GM21381 (cell line): ENCODE results near the gene CD79A.

Experiments
- ATAC-seq: cut with Tn5 transposase; IDR thresholded peaks from one replicate; pipeline ENCODE4 v1.9.1; 2021; ENCODE audit warnings: mild to moderate bottlenecking, moderate library complexity; ENCODE audit not compliant: unreplicated experiment

The CD79A gene

DNA sequence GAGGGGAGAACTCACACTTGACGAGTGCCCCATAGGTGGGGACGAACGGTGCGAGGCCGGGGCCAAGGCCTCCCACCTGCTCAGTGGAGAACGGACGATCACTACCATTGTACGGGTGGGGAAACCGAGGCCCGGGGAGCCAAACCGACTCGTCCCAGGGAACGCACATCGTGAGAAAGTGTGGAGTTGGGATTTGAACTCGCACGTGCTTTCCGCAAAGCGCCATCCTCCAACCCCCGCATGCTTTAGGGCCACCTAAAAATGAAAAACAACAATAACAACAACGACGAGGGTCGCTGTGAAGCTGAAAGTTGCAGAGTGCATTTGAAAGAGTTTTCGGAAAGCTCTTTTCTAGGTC lies 6.4 kb downstream of the CD79A start:
- no peak for ATAC-seq

DNA sequence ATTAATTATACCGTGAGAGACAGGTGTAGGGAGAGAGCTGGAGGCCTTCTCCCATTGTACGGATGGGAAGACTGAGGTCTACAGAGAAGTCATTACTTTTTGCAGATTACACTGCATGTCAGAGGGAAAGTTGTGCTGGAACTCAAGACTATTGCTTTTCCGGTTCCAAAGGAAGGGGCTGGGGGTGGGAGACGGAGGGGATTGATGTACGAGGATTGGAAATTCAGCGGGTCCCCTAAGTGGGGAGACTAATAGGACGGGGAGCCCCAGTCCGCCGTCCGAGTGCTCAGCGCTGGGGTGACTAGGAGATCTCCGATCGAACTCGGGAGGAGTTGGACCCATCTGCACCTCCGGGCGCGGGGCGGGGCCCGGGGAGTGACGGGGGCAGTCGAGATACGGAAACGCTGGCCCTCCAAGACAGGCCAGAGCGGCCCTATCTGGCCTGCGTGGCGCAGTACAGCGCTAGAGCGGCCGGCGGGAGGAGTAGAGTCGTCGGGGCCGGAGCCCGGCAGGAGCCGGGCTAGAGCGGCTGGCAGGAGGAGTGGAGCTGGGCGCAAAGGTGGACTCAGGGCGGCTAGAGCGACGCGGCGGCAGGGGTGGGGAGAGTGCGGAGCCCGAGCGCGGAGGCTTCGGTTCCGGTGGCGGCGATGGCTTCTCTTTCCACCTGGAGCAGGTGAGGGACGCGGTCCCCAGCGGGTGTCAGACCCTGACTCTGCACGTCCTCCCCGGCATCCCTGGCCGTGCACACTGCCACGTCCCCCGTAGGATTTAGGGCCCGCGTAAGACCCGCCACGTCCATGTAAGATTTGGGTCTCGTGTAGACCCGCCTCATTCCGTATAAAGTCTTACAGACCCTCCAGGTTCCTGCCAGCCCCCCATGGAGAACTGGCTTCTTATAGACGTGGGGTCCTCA lies 7.0 kb downstream of the CD79A start:
- ATAC-seq = peak; percentile 75

DNA sequence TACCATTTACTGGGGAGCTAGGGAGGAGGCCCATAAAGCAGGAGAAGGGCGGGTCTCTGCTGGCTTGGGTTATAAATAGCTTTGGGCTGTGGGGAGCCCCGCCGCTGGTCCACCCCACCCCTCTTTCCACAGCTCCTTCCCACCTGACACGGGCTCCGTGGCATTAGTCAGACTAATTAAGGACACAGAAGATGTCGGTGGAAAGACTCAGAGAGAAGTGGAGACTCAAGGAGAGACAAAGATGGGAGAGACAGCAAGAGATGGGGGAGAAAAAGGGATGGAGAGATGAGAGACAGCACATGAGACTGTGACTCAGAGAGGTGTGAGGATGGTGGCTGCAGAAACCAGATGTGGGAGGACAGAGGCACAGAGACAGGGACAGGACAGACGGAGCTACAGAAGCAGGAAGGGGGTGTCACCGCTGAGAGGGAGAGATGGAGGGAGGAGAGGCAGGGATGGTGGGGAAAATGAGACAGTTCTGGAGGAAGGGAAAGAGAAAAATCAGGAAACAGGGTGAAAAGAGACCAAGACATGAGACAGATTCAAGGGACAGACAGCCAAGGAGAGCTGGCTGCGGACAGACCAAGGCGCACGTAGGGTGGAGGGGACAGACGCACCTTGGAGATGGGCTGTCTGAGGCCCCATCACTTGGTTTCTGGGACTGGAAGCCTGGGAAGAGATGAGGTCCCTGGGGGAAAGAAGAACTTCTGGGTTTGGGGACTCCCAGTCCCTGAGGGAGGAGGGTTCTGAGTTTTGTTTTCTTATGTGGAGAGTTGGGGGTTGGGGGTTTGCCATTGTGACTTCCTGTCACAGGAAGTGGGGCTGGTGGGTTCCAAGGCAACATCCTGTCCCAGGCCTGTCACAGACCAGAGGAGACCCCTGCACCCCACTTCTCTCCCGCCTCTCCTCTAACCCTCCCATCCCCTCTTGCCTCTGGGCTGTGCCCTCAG lies 10.0 kb downstream of the CD79A start:
- no peak for ATAC-seq

DNA sequence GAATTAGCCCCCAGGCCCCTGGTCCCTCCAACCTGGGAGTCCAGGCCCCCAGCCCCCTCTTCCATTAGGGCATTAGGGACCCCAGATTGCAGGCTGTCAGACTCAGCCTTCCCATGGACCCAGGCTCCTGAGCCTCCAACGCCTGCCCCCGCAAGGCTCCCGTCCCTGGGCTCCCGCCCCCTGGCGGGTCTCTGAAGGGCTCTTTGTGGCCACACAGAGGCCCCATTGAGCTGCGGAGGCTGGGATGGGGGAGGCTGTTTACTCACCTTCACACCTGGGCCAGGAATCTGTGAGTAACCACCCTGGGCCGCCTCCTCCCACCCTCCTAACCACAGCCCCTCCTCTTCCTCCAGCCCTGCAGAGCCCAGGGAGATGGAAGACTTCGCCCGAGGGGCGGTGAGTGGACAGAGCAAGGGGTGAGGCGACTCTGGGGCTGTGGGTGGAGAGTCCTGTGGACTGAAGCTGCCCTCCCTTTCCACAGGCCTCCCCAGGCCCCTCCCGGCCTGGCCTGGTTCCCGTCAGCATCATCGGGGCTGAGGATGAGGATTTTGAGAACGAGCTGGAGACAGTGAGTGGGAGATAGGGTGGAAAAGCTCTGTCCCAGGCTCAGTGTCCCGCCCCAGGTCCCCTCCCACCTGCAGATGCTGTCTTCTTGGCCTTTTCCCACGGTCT lies 10.8 kb downstream of the CD79A start:
- ATAC-seq = no peak

DNA sequence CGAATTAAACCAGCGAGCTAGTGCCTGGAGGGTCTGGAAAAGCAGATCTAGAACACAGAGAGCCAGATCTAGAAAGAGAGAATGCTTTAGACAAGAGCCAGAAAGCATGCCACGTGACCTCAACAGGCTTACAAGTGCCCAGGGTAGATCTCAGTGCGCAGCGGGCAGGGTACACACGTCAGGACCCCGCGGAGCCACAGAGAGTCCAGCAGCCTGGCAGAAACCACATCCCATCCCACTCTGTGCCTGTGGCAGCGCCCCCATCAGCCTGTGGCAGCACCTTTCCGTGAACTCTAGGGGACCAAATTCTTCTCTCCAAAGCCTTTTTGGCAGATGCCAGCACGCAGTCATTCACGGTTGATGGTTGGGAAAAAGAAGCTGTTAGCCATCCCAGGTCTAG lies 11.8 kb downstream of the CD79A start:
- ATAC-seq = no peak

DNA sequence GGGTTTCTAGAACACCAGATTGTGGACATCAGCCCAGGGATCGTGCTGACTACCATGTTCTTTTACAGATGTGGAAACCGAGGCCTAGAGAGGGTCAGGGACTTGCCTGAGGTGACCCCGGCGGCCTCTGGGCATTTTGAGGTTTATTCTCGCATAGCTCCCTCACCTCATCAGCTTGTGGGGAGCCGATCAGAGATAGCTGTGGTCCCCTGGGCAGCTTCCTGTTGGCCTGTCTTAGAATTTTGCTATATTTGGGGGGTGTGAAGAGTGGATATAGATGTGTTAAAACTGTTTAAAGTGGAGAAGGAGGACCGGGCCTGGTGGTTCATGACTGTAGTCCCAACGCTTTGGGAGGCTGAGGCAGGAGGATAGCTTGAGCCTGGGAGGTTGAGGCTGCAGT lies 12.8 kb downstream of the CD79A start:
- no peak for ATAC-seq

DNA sequence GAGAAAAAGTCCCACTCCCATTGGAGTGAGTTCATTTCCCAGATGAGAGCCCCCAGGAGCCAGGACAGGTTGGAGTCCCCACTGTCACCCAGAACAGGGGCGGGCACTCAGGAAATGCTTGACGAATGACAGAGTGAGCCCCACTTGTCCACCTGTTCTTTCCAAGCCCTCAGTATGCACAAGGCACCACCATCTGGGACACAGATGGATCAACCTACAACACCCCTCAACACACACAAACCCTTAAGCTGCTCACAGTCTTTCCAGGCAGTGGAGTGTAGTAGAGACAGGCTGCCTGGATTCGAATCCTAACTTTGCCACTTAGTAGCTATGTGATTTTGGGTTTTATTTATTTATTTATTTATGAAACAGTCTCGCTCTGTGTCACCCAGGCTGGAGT lies 13.9 kb downstream of the CD79A start:
- ATAC-seq = no peak

DNA sequence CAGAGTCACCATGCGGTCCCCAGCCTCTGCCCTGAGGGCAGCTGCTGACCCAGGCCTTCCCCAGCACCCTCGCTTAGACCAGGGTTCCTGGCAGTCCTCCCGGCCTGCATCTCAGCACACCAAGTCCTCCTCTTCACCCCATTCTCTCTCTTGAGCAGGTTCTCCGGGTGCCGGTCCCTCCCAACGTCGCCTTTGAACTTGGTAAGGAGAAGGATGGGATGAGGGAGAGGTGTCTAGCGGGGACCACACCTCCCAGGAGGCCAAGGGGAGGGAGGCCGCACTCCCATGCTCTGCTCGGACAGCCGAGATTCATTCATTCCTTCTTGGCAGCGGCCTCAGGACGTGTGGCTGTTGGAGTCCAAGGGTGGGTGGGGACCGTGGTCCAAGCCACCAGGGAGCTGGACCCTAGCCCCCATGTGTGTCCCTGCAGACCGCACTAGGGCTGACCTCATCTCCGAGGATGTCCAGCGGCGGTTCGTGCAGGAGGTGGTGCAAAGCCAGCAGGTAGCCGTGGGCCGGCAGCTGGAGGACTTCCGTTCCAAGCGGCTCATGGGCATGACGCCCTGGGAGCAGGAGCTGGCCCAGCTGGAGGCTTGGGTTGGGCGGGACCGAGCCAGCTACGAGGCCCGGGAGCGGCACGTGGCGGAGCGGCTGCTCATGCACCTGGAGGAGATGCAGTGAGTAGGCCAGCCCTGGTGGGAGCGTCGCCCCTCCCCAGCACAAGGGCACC lies 15.3 kb downstream of the CD79A start:
- ATAC-seq = no peak

DNA sequence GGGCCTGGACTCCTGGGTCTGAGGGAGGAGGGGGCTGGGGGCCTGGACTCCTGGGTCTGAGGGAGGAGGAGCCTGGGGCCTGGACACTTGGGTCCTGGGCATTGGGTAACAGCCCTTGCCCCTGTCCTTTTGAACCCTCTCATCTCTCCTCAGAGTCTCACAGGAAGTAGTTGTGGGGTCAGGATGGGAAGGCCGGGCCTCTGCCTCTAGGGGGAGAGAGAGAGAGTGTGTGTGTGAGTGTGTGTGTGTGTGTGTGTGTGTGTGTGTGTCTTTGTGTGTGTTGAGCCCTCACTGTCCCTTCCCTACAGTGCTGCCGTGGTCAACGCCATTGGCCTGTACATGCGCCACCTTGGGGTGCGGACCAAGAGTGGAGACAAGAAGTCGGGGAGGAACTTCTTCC lies 16.8 kb downstream of the CD79A start:
- ATAC-seq = no peak

DNA sequence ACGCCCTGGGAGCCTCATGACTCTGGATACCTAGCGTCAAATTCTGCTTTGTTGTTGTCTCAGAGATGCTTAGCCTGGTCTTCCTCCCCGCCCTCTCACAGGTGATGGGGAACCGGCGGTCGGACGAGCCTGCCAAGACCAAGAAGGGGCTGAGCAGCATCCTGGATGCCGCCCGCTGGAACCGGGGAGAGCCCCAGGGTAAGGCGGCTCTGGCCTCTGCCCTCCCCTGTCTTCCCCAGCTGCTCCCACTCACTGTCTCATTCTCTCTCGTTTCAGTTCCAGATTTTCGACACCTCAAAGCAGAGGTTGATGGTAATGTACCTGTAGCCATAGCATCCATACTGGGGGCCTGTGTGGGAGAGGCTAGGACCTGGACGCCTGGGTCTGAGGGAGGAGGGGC lies 17.3 kb downstream of the CD79A start:
- no peak for ATAC-seq

DNA sequence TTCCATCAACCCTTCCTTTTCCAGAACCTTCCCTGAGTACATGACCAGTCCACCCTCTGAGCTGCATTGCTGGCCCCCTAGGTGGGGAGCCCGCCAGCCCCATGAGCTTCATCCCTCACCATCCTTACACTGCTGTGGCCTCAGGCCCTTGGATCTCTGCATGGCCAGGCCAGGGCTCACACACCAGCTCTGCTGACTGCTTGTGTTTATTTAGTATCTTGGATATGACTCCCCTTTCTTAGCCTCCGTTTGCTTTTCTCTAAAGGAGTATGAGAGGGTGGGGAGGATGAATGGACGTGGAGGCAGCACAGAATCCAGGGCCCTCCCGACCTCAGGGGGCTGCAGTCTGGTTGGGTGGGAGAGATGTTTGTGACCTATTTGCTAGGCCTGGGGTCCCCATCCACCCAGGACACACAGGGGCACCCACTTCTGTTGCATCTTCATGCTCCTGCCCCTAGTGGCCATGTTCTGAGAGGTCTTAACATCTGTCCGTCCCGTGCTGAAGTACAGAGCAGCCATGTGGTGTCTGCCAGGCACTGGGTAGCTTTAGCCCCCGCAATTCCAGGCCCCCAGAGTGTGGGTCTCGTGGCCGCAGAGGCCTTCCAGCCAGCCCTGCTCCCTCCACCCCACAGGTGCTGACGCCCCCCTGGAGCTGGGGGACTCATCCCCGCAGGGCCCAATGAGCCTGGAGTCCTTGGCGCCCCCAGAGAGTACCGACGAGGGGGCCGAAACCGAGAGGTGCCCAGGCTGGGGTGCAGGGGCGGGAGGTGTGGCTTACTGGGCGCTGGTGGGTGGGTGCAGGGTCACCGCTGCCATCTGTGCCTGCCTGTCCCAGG lies 18.9 kb downstream of the CD79A start:
- ATAC-seq = no peak

DNA sequence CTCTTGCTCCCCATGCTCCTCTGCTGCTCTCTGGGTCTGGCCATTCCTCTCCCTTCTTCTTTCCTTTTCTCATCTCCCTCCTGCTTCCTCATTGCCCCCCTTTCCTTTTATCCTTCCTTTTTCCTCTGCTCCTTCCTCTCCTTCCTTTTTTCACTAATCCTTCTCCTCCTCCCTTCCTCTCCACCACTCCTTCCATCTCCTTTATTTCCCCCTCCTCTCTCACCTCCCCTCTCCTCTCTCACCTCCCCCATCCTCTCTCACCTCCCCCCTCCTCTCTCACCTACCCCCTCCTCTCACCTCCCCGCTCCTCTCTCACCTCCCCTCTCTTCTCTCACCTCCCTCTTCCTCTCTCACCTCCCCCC lies 19.5 kb downstream of the CD79A start:
- no peak for ATAC-seq

DNA sequence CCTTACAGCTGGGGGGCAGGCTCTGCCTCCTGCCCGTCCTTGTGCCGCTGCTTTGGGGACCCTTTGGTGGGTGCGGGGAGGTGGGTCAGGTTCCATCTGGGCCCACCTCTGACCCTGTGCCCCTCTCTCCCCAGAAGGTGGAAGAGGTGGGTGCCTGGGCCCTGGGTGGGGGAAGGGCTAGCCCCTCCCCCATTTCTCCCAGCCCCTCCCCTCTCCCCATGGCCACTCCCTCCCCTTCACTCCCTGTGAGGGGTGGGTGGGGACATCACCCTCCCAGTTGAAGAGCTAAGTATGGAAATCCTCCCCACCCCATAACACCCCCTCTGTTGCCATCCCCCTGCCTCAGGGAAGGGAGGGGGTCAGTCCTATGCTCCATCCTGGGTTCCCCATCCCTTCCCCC lies 20.1 kb downstream of the CD79A start:
- no peak for ATAC-seq

DNA sequence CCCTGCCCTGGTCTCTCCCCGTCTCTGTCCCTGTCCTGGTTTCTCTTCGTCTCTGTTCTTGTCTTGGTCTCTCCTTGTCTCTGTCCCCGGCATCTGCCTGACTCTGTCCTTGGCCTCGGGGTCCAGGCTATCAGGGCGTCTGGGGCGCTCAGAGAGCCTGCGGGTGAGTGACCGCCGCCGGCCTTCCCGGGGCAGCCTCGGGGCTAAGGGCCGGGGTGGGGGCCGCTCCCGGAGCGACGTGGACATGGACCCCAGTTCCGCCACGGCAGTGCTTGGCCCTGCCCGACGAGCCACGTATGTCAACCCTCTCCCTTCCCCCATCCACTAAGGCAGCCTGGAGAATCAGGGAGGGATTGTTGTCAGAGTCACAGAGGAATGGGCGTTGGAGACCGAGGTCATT lies 20.7 kb downstream of the CD79A start:
- no peak for ATAC-seq

DNA sequence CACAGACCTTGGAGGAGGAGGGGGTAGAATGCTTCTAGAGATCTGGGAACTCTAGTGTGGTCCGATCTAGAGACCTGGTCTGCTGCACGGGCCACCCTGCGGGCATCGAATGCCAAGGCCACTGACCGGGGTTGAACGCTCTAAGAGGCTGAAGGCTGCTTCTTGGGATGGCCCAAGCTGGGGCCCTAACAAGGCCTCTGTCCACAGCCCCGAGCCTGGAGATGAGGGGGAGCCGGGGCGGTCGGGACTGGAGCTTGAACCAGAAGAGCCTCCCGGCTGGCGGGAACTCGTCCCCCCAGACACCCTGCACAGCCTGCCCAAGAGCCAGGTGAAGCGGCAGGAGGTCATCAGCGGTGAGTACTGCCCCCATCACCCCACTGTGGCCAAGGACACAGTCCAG lies 21.2 kb downstream of the CD79A start:
- no peak for ATAC-seq

DNA sequence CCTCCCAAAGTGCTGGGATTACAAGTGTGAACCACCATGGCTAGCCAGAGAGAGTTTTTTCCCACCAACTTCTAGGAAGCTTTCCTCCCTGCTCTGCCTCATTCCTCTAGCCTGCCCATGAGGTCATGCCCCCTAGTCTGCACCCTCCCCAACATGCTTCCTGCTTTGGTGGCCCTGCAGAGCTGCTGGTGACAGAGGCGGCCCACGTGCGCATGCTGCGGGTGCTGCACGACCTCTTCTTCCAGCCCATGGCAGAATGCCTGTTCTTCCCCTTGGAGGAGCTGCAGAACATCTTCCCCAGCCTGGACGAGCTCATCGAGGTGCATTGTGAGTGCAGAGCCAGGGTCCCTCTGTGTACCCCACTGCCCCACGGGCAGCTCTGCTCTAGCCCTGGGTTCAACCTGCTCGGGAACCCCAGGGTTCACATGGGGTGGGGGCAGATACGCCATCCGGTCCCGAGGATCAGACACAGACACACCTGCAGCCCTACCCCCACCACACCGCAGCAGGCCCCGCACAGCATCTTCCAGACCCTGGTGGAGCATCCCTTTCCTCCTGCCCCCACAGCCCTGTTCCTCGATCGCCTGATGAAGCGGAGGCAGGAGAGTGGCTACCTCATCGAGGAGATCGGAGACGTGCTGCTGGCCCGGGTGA lies 24.8 kb downstream of the CD79A start:
- no peak for ATAC-seq

DNA sequence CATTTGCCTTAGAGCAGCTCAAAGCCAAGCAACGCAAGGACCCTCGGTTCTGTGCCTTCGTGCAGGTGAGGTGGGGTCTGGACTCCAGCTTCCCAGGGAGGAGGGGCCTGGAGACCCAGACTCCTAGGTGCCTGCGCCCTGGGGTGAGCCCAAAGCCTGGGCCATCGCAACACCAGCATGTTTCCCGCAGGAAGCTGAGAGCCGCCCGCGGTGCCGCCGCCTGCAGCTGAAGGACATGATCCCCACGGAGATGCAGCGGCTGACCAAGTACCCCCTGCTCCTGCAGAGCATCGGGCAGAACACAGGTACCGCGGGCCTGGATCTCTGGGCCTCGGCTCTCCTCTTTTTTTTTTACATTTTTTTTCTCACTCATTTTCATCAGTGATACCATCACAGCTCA lies 25.5 kb downstream of the CD79A start:
- no peak for ATAC-seq

DNA sequence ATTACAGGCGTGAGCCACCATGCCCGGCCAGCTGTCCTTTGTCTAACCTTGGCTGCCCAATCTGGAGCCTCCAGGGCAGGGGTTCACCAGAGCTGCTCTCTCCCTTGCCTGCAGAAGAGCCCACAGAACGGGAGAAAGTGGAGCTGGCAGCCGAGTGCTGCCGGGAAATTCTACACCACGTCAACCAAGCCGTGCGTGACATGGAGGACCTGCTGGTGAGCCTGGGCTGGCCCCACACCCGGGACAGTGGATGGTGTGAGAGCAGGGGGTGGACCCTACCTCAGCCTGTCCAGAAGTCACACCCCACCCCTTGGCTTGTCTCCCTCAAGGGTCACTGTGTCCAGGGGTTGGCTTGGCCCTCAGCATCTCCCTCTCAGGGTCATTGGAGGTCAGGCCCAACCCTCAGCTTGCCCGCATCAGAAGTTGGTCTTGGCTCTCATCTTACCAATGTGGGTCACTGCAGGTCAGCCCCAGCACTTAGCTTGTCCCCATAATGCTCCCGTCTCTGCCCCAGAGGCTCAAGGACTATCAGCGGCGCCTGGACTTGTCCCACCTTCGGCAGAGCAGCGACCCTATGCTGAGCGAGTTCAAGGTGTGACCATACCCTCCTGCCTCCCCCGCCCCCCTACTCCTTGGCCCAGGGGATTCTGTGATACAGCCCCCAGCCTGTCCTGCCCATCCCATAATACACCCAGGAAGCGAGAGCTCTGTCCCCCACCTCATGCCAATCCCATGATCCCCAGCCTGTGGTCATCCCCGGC lies 26.3 kb downstream of the CD79A start:
- ATAC-seq = no peak
